ENCODE data around the gene NDRG2.

DNA sequence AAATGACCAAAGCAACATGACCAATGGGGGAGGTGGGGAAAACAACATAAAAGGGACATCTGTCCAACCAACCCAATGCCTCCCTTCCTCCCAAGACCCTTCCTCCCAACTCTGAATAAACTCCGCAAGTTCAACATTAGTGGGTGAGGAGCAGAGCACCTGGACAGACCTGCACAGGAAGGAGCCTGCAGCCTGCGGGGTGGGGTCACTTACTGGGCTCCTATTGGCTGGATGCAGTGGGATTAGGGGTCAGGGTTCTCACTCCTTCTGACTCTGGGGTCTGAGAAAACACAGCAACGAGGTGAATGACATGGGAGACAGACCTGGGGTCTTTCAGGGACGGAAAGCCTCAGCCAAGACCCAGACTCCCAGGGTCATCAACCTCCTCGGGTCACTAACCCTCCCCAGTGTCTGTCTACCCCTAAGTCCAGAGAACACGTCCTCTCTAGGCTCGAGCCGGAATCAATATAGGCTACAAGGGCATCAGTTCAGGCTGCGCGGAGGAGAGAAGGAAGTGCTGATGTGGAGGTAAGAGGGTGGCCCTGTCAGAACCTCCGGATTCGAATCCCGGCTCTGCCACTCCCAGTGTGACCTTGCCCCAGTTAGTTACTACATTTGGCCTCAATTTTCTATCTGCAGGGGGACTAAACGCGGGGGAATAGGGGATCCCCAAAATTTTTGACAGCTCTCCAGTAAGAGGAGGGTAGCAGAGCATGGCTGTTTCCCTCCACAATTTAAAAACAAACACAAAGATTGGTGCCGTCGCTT lies 860 bp downstream of the NDRG2 start:
- TF ChIP-seq, protein P1, sequence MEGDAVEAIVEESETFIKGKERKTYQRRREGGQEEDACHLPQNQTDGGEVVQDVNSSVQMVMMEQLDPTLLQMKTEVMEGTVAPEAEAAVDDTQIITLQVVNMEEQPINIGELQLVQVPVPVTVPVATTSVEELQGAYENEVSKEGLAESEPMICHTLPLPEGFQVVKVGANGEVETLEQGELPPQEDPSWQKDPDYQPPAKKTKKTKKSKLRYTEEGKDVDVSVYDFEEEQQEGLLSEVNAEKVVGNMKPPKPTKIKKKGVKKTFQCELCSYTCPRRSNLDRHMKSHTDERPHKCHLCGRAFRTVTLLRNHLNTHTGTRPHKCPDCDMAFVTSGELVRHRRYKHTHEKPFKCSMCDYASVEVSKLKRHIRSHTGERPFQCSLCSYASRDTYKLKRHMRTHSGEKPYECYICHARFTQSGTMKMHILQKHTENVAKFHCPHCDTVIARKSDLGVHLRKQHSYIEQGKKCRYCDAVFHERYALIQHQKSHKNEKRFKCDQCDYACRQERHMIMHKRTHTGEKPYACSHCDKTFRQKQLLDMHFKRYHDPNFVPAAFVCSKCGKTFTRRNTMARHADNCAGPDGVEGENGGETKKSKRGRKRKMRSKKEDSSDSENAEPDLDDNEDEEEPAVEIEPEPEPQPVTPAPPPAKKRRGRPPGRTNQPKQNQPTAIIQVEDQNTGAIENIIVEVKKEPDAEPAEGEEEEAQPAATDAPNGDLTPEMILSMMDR (conservative IDR thresholded peaks at IDR 0.05): no peak
- no peak for TF ChIP-seq ZFX (IDR thresholded peaks at IDR 0.05)

All from C4-2B (cell line).